WTC11 (cell line): ENCODE measurements around the gene ACSBG1. TPM values are rescaled to one million over a fixed set of nuclear protein-coding genes. Genes with fewer than 3 reads are reported as not detected.
A peak's percentile ranks its signal among the peaks of the same experiment; 100 is the strongest.

Experiments used
- ATAC-seq: fragments of 200-7000 bp; cut with Tn5 transposase; 2 replicates; pipeline ENCODE4 v1.10.0; 2021; ENCODE audit warnings: mild to moderate bottlenecking, moderate library complexity
- CTCF ChIA-PET: fragments of 300-600 bp; sonication (Branson Sonifier 250); formaldehyde crosslinking; loops from one replicate; lab custom pipeline; 2021; ENCODE audit warnings: antibody characterized with exemption; lab: Charles Lee
- POLR2A ChIA-PET: fragments of 350-600 bp; sonication (Branson Sonifier 250); formaldehyde crosslinking; loops from one replicate; lab custom pipeline; 2021; ENCODE audit warnings: antibody characterized with exemption; lab: Charles Lee
- DNase-seq: peaks from one replicate; pipeline ENCODE4 v3.0.0; 2021; ENCODE audit warnings: low spot score
- H3K27ac Mint-ChIP-seq: 2 replicates; pipeline ENCODE4 v1.8.0; 2021; ENCODE audit warnings: mixed read lengths
- H3K27me3 Mint-ChIP-seq: 2 replicates; pipeline ENCODE4 v1.8.0; 2021; ENCODE audit warnings: low read depth, mild to moderate bottlenecking, moderate library complexity, mixed read lengths
- H3K36me3 Mint-ChIP-seq: 2 replicates; pipeline ENCODE4 v1.8.0; 2021; ENCODE audit warnings: mixed read lengths
- H3K4me1 Mint-ChIP-seq: 2 replicates; pipeline ENCODE4 v1.8.0; 2022; ENCODE audit warnings: mixed read lengths
- H3K4me3 Mint-ChIP-seq: 2 replicates; pipeline ENCODE4 v1.8.0; 2021; ENCODE audit warnings: mild to moderate bottlenecking, moderate library complexity, mixed read lengths
- H3K9me3 Mint-ChIP-seq: 2 replicates; pipeline ENCODE4 v1.8.0; 2021; ENCODE audit warnings: mixed read lengths
- ETV6 ChIP-seq: sonication (generic); formaldehyde crosslinking; IDR thresholded peaks from 2 replicates; pipeline ENCODE4 v1.8.1; 2022; ENCODE audit warnings: mild to moderate bottlenecking, missing genetic modification reagents
- FOXP1 ChIP-seq: sonication (generic); formaldehyde crosslinking; IDR thresholded peaks from 2 replicates; pipeline ENCODE4 v1.8.0; 2022; ENCODE audit warnings: missing genetic modification reagents, mild to moderate bottlenecking, moderate library complexity, borderline replicate concordance
- GRHL2 ChIP-seq: fragments of 250-450 bp; sonication (Bioruptor Pico); IDR thresholded peaks from 2 replicates; pipeline ENCODE4 v1.8.0; 2022; ENCODE audit warnings: mild to moderate bottlenecking, moderate library complexity; ENCODE audit not compliant: insufficient replicate concordance, severe bottlenecking
- HMGA2 ChIP-seq: fragments of 250-450 bp; sonication (Bioruptor Pico); IDR thresholded peaks from 2 replicates; pipeline ENCODE4 v1.4.0; 2021; ENCODE audit warnings: mild to moderate bottlenecking, moderate library complexity
- JUN ChIP-seq: sonication (generic); formaldehyde crosslinking; IDR thresholded peaks from 2 replicates; pipeline ENCODE4 v1.8.0; 2023; ENCODE audit warnings: mild to moderate bottlenecking, missing genetic modification reagents
- KAT7 ChIP-seq: sonication (generic); formaldehyde crosslinking; IDR thresholded peaks from 2 replicates; pipeline ENCODE4 v1.8.1; 2023; ENCODE audit warnings: missing genetic modification reagents, mild to moderate bottlenecking, borderline replicate concordance
- NFATC4 ChIP-seq: fragments of 250-450 bp; sonication (Bioruptor Pico); IDR thresholded peaks from 2 replicates; pipeline ENCODE4 v1.9.0; 2021; ENCODE audit warnings: mild to moderate bottlenecking
- RELA ChIP-seq: sonication (generic); formaldehyde crosslinking; IDR thresholded peaks from 2 replicates; pipeline ENCODE4 v1.8.1; 2022; ENCODE audit warnings: missing genetic modification reagents, mild to moderate bottlenecking, borderline replicate concordance
- SP1 ChIP-seq: sonication (generic); formaldehyde crosslinking; conservative IDR thresholded peaks from 2 replicates; pipeline ENCODE4 v1.8.1; 2022; ENCODE audit warnings: missing genetic modification reagents
- TCF7 ChIP-seq: sonication (generic); formaldehyde crosslinking; IDR thresholded peaks from 2 replicates; pipeline ENCODE4 v1.8.0; 2022; ENCODE audit warnings: mild to moderate bottlenecking, low read depth, missing genetic modification reagents, moderate library complexity
- TEAD1 ChIP-seq: sonication (generic); formaldehyde crosslinking; IDR thresholded peaks from 2 replicates; pipeline ENCODE4 v1.8.0; 2022; ENCODE audit warnings: mild to moderate bottlenecking, missing genetic modification reagents
- TEAD4 ChIP-seq: sonication (generic); formaldehyde crosslinking; IDR thresholded peaks from 2 replicates; pipeline ENCODE4 v1.8.0; 2022; ENCODE audit warnings: mild to moderate bottlenecking, missing genetic modification reagents
- TP53 ChIP-seq: sonication (generic); formaldehyde crosslinking; IDR thresholded peaks from 2 replicates; pipeline ENCODE4 v1.8.1; 2023; ENCODE audit warnings: mild to moderate bottlenecking, missing genetic modification reagents
- ZNF416 ChIP-seq: fragments of 250-450 bp; sonication (Bioruptor Pico); IDR thresholded peaks from 2 replicates; pipeline ENCODE4 v1.9.0; 2021; ENCODE audit warnings: mild to moderate bottlenecking, inconsistent platforms
- ZNF423 ChIP-seq: fragments of 250-450 bp; sonication (Bioruptor Pico); IDR thresholded peaks from 2 replicates; pipeline ENCODE4 v2.1.2; 2022; ENCODE audit warnings: mild to moderate bottlenecking, moderate library complexity
- total RNA-seq: library from RNA; stranded (reverse); gene quantifications from 3 replicates; pipeline ENCODE4 v1.2.3, GENCODE V29; 2021
- TF ChIP-seq, protein P1 (sequence below): sonication (generic); formaldehyde crosslinking; IDR thresholded peaks from 2 replicates; pipeline ENCODE4 v1.8.1; 2023; ENCODE audit warnings: mild to moderate bottlenecking, missing genetic modification reagents, moderate library complexity
- TF ChIP-seq, protein P2 (sequence below): sonication (generic); formaldehyde crosslinking; IDR thresholded peaks from 2 replicates; pipeline ENCODE4 v1.8.1; 2022; ENCODE audit warnings: mild to moderate bottlenecking, moderate library complexity, missing genetic modification reagents
- TF ChIP-seq, protein P3 (sequence below): sonication (generic); formaldehyde crosslinking; IDR thresholded peaks from 2 replicates; pipeline ENCODE4 v1.8.0; 2022; ENCODE audit warnings: missing genetic modification reagents
- TF ChIP-seq, protein P4 (sequence below): sonication (generic); formaldehyde crosslinking; IDR thresholded peaks from 2 replicates; pipeline ENCODE4 v1.8.1; 2023; ENCODE audit warnings: mild to moderate bottlenecking, missing genetic modification reagents, borderline replicate concordance

Gene ACSBG1
- total RNA-seq, 1 experiment from 2014 or later: 5.8 TPM

DNA sequence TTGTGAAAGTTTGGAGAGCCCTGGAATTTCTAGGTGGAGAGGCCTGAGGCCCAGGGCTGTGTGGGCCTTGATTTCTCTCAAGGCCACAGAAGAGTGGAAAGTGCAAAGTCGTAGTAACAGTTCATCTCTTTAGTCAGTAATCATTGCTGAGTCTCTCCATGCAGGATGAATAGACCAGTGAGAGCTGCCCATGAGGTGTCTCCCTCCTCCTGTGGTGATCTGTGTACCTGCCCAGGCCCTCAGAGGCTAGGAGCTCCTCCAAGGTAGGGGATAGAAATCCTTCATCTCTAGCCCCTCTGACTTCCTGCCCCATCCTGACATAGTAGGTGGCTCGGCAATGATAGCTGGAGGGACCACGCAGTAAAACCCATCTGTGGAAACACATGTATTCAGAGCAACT lies 92.0 kb downstream of the ACSBG1 start:
- Mint-ChIP-seq H3K9me3 (no peaks in the 10 kb centered on the region), H3K36me3 (no peaks in the 10 kb centered on the region), H3K27me3 (peaks cover 7% of the 10 kb centered on the region), H3K27ac (no peak overlapping the region), H3K4me3 (no peak overlapping the region), H3K4me1 (peaks cover 4% of the 10 kb centered on the region; the same call in 1 of the 2 replicates)
- ChIA-PET CTCF (interaction anchor here (1.7 kb wide), 1 partner anchor 12 kb away, joined by 4 read pairs; the partner anchor contains the start of gene CIB2), POLR2A (no interaction called here)
- ATAC-seq (0 out of 2 replicates have a peak, but pooled peaks have one; percentile 20), DNase-seq (no peak)
- TF ChIP-seq FOXP1 (CRISPR knock-in tag) (no peak), TCF7 (no peak), GRHL2 (CRISPR knock-in tag) (no peak), RELA (CRISPR knock-in tag) (no peak), TEAD4 (CRISPR knock-in tag) (no peak), JUN (CRISPR knock-in tag) (no peak), KAT7 (CRISPR knock-in tag) (no peak), ZNF416 (no peak), TEAD1 (CRISPR knock-in tag) (no peak), TP53 (CRISPR knock-in tag) (no peak), ZNF423 (CRISPR knock-in tag) (no peak), SP1 (CRISPR knock-in tag) (no peak), HMGA2 (no peak), ETV6 (CRISPR knock-in tag) (no peak), NFATC4 (no peak)
- TF ChIP-seq, protein P1, sequence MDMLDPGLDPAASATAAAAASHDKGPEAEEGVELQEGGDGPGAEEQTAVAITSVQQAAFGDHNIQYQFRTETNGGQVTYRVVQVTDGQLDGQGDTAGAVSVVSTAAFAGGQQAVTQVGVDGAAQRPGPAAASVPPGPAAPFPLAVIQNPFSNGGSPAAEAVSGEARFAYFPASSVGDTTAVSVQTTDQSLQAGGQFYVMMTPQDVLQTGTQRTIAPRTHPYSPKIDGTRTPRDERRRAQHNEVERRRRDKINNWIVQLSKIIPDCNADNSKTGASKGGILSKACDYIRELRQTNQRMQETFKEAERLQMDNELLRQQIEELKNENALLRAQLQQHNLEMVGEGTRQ: no peak
- TF ChIP-seq, protein P2, sequence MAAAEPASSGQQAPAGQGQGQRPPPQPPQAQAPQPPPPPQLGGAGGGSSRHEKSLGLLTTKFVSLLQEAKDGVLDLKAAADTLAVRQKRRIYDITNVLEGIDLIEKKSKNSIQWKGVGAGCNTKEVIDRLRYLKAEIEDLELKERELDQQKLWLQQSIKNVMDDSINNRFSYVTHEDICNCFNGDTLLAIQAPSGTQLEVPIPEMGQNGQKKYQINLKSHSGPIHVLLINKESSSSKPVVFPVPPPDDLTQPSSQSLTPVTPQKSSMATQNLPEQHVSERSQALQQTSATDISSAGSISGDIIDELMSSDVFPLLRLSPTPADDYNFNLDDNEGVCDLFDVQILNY (CRISPR knock-in tag): no peak
- TF ChIP-seq, protein P3, sequence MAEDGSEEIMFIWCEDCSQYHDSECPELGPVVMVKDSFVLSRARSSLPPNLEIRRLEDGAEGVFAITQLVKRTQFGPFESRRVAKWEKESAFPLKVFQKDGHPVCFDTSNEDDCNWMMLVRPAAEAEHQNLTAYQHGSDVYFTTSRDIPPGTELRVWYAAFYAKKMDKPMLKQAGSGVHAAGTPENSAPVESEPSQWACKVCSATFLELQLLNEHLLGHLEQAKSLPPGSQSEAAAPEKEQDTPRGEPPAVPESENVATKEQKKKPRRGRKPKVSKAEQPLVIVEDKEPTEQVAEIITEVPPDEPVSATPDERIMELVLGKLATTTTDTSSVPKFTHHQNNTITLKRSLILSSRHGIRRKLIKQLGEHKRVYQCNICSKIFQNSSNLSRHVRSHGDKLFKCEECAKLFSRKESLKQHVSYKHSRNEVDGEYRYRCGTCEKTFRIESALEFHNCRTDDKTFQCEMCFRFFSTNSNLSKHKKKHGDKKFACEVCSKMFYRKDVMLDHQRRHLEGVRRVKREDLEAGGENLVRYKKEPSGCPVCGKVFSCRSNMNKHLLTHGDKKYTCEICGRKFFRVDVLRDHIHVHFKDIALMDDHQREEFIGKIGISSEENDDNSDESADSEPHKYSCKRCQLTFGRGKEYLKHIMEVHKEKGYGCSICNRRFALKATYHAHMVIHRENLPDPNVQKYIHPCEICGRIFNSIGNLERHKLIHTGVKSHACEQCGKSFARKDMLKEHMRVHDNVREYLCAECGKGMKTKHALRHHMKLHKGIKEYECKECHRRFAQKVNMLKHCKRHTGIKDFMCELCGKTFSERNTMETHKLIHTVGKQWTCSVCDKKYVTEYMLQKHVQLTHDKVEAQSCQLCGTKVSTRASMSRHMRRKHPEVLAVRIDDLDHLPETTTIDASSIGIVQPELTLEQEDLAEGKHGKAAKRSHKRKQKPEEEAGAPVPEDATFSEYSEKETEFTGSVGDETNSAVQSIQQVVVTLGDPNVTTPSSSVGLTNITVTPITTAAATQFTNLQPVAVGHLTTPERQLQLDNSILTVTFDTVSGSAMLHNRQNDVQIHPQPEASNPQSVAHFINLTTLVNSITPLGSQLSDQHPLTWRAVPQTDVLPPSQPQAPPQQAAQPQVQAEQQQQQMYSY (CRISPR knock-in tag): no peak
- TF ChIP-seq, protein P4, sequence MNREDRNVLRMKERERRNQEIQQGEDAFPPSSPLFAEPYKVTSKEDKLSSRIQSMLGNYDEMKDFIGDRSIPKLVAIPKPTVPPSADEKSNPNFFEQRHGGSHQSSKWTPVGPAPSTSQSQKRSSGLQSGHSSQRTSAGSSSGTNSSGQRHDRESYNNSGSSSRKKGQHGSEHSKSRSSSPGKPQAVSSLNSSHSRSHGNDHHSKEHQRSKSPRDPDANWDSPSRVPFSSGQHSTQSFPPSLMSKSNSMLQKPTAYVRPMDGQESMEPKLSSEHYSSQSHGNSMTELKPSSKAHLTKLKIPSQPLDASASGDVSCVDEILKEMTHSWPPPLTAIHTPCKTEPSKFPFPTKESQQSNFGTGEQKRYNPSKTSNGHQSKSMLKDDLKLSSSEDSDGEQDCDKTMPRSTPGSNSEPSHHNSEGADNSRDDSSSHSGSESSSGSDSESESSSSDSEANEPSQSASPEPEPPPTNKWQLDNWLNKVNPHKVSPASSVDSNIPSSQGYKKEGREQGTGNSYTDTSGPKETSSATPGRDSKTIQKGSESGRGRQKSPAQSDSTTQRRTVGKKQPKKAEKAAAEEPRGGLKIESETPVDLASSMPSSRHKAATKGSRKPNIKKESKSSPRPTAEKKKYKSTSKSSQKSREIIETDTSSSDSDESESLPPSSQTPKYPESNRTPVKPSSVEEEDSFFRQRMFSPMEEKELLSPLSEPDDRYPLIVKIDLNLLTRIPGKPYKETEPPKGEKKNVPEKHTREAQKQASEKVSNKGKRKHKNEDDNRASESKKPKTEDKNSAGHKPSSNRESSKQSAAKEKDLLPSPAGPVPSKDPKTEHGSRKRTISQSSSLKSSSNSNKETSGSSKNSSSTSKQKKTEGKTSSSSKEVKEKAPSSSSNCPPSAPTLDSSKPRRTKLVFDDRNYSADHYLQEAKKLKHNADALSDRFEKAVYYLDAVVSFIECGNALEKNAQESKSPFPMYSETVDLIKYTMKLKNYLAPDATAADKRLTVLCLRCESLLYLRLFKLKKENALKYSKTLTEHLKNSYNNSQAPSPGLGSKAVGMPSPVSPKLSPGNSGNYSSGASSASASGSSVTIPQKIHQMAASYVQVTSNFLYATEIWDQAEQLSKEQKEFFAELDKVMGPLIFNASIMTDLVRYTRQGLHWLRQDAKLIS: no peak
